ENCODE measurements around the gene PRKAG1.

Gene PRKAG1

GRCh38 chr12:48977290-48978281 is 41.0 kb downstream of the PRKAG1 start:
- Histone ChIP-seq H3K4me1 (ENCODE audit: control insufficient read depth in 1 of 2, insufficient read depth in 1 of 2, low read depth in 1 of 2, low read length in 1 of 2) (peaks cover 41% of the 10 kb centered on the region in 2 experiments), H3K27me3 (peaks cover 100% of the 10 kb centered on the region), H3K4me3 (ENCODE audit: low read depth in 1 of 2, low read length in 1 of 2) (peak overlapping the region in 1 of 2 experiments; percentile 35)

GRCh38 chr12:48973941-48974673 is 44.5 kb downstream of the PRKAG1 start:
- Histone ChIP-seq H3K36me3 (no peaks in the 10 kb centered on the region), H3K4me1 (ENCODE audit: control insufficient read depth in 1 of 2, insufficient read depth in 1 of 2, low read depth in 1 of 2, low read length in 1 of 2) (peaks cover 26 to 34% of the 10 kb centered on the region in 2 experiments), H3K27ac (no peak overlapping the region), H3K4me3 (ENCODE audit: low read depth in 1 of 2, low read length in 1 of 2) (no peak overlapping the region), H3K27me3 (peaks cover 100% of the 10 kb centered on the region), H3K9me3 (no peaks in the 10 kb centered on the region)
- peak; percentile 37 for TF ChIP-seq CTCF (IDR thresholded peaks at IDR 0.05)

More at GRCh38 chr12:48977290-48978281, 41.0 kb downstream of the PRKAG1 start:
- H3K9me3 ChIP-seq, result no peaks in the 10 kb centered on the region
- TF ChIP-seq CTCF (IDR thresholded peaks at IDR 0.05), result peak; percentile 66
- H3K36me3 ChIP-seq, result no peaks in the 10 kb centered on the region
- no peak overlapping the region for H3K27ac ChIP-seq

GRCh38 chr12:48973531-48973930 is 45.0 kb downstream of the PRKAG1 start:
- no peak overlapping the region for H3K27ac ChIP-seq
- peaks cover 21 to 28% of the 10 kb centered on the region in 2 experiments for H3K4me1 ChIP-seq (ENCODE audit: control insufficient read depth in 1 of 2, insufficient read depth in 1 of 2, low read depth in 1 of 2, low read length in 1 of 2)
- H3K4me3 ChIP-seq (ENCODE audit: low read depth in 1 of 2, low read length in 1 of 2), result no peak overlapping the region
- H3K27me3 ChIP-seq, result peaks cover 100% of the 10 kb centered on the region
- TF ChIP-seq CTCF (IDR thresholded peaks at IDR 0.05), result no peak
- H3K36me3 ChIP-seq, result no peaks in the 10 kb centered on the region
- no peaks in the 10 kb centered on the region for H3K9me3 ChIP-seq

GRCh38 chr12:48972952-48973483 is 45.6 kb downstream of the PRKAG1 start:
- Histone ChIP-seq H3K9me3 (no peaks in the 10 kb centered on the region), H3K4me1 (ENCODE audit: control insufficient read depth in 1 of 2, insufficient read depth in 1 of 2, low read depth in 1 of 2, low read length in 1 of 2) (peaks cover 17 to 23% of the 10 kb centered on the region in 2 experiments), H3K27ac (no peak overlapping the region), H3K36me3 (no peaks in the 10 kb centered on the region), H3K4me3 (ENCODE audit: low read depth in 1 of 2, low read length in 1 of 2) (no peak overlapping the region), H3K27me3 (peaks cover 100% of the 10 kb centered on the region)
- no peak for TF ChIP-seq CTCF (IDR thresholded peaks at IDR 0.05)

GRCh38 chr12:48972213-48972951 is 46.2 kb downstream of the PRKAG1 start:
- Histone ChIP-seq H3K4me3 (ENCODE audit: low read depth in 1 of 2, low read length in 1 of 2) (no peak overlapping the region), H3K4me1 (ENCODE audit: control insufficient read depth in 1 of 2, insufficient read depth in 1 of 2, low read depth in 1 of 2, low read length in 1 of 2) (peaks cover 12 to 18% of the 10 kb centered on the region in 2 experiments), H3K27me3 (peaks cover 100% of the 10 kb centered on the region), H3K9me3 (no peaks in the 10 kb centered on the region), H3K36me3 (no peaks in the 10 kb centered on the region), H3K27ac (no peak overlapping the region)
- TF ChIP-seq CTCF (IDR thresholded peaks at IDR 0.05), result no peak

Measured in neutrophil (primary cell).